Mesodermal cell (in vitro differentiated cells): ENCODE data around the gene NOL4L.

Source experiments
- H3K27ac ChIP-seq: 2 replicates; pipeline ENCODE4 v1.7.0; 2013; ENCODE audit warnings: mild to moderate bottlenecking, low read depth, low read length, moderate library complexity; ENCODE audit not compliant: severe bottlenecking
- H3K36me3 ChIP-seq: 2 replicates; pipeline ENCODE4 v1.7.1; 2013; ENCODE audit warnings: mild to moderate bottlenecking, low read length, moderate library complexity; ENCODE audit not compliant: control insufficient read depth, insufficient read depth
- H3K4me1 ChIP-seq: one replicate; pipeline ENCODE4 v1.7.1; 2013; ENCODE audit warnings: mild to moderate bottlenecking, low read length; ENCODE audit not compliant: insufficient read depth, control insufficient read depth, poor library complexity, severe bottlenecking
- H3K4me3 ChIP-seq: 2 replicates; pipeline ENCODE4 v1.7.0; 2013; ENCODE audit warnings: low read length, control low read depth, mild to moderate bottlenecking; ENCODE audit not compliant: insufficient read depth, poor library complexity, severe bottlenecking; ENCODE audit errors: extremely low read depth
- H3K9me3 ChIP-seq: 2 replicates; pipeline ENCODE4 v1.7.1; 2013; ENCODE audit warnings: mild to moderate bottlenecking, low read length, moderate library complexity; ENCODE audit not compliant: control insufficient read depth
- WGBS, 2 experiments: methylation state at CpG; one replicate each; pipeline ENCODE4 v1.1.5; 2013; ENCODE audit warnings: missing lambda C conversion rate in 2 of 2; ENCODE audit not compliant: insufficient coverage in 2 of 2; 5-methylcytosine and 5-hydroxymethylcytosine counted together

The NOL4L gene

DNA sequence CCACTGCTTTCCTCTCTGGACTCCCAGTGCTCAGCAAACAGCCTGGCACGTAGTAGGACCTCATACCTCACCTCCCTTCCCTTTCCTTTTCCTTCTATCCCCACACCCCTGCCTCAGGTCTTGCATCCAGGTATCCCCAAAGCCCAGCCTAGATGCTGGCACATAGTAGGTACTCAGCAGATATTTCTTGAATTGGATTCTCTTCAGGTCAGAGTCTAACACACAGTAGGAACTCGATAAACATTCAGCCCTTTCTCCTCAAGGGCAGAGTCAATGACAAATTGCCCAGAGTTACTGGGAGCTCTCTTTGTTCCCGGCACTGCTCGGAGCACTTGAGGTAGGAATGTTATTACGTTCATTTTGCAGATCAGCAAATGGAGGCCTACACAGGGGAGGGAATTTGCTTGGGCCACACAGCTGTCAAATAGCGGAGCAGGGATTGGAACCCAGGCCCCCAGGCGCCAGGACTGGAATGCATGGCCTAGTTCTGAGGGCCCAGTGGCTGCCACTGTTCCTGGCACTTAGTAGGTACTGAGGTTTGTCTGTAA, 25.9 kb downstream of the NOL4L start:
- Histone ChIP-seq H3K27ac (no peak overlapping the region), H3K4me1 (peaks cover 38% of the 10 kb centered on the region), H3K9me3 (no peaks in the 10 kb centered on the region), H3K4me3 (no peak overlapping the region), H3K36me3 (no peaks in the 10 kb centered on the region)
- 91 to 92% methylated on average over 7 of the region's 7 CpGs for WGBS, 2 experiments

DNA sequence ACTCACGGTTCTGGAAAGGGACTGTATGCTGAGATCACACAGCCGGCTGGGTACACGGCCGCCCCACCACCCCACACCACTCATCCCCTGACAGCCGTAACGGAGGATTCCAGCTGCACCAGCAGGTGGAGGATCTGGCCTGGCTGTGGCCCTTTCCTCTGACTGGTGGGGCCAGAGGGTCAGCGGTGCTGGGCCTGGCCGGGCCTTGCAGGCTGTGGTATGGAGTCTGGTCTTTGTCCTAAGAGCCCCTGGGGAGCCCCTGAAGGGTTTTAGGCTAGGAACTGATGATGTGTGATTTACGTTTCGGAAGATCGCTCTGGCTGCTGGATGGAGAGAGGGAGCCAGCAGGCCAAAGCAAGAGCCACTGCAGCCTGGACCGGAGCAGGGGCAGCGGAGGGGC, 26.6 kb downstream of the NOL4L start:
- Histone ChIP-seq H3K4me3 (no peak overlapping the region), H3K9me3 (no peaks in the 10 kb centered on the region), H3K4me1 (peaks cover 38% of the 10 kb centered on the region), H3K27ac (no peak overlapping the region), H3K36me3 (no peaks in the 10 kb centered on the region)
- WGBS, 2 experiments, result 63 to 70% methylated on average over 11 of the region's 13 CpGs

DNA sequence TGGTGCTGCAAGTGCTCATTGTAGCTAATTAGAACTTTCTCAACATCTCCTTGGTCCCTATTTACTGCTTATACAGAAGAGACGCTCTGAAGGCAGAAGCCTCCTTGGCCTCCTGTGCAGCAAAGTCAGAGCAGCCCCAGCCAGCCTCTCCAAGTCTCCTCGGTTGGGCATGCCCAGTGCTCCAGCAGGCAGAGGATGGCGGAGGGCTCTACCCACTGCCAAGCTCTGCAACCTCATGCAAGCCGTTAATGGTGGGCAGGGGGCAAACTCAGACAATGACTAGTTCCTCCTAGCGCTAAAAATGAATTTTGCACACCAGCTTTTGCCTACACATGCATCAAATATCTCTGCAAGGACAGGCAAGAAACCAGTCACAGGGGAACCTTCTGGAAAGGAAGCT, 27.8 kb downstream of the NOL4L start:
- Histone ChIP-seq H3K4me1 (peaks cover 35% of the 10 kb centered on the region), H3K36me3 (no peaks in the 10 kb centered on the region), H3K27ac (no peak overlapping the region), H3K9me3 (no peaks in the 10 kb centered on the region), H3K4me3 (no peak overlapping the region)
- 69 to 83% methylated on average over 5 of the region's 5 CpGs for WGBS, 2 experiments

- no peak overlapping the region for H3K27ac ChIP-seq
- H3K9me3 ChIP-seq, result no peaks in the 10 kb centered on the region
- no peaks in the 10 kb centered on the region for H3K36me3 ChIP-seq
- WGBS, 2 experiments, result 92 to 95% methylated on average over 14 to 18 of the region's 20 CpGs
- peaks cover 27% of the 10 kb centered on the region for H3K4me1 ChIP-seq
- no peak overlapping the region for H3K4me3 ChIP-seq
Observed at GRCh38 chr20:32556312-32557184, 28.6 kb downstream of the NOL4L start.

- Histone ChIP-seq H3K9me3 (no peaks in the 10 kb centered on the region), H3K4me1 (peaks cover 17% of the 10 kb centered on the region), H3K4me3 (no peak overlapping the region), H3K27ac (no peak overlapping the region), H3K36me3 (no peaks in the 10 kb centered on the region)
- 91 to 95% methylated on average over 8 of the region's 8 CpGs for WGBS, 2 experiments
Observed at GRCh38 chr20:32555584-32555983, 29.5 kb downstream of the NOL4L start.

DNA sequence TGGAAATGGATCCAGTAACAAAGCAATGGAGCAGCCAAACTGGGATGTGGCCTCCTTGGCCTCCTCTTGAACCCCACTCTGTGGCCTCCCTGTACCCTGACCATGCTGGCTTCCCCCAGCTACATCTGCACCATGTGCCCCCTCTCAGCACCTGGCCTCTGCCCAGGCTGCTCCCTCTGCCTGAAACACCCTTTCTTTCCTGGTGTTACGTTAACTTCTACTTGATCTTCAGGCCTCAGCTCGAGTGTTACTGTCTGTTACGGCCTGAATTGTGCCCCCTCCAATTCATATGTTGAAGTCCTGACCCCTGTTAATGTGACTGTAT, 30.2 kb downstream of the NOL4L start:
- no peak overlapping the region for H3K4me3 ChIP-seq
- no peak overlapping the region for H3K27ac ChIP-seq
- WGBS, 2 experiments, result 89 to 100% methylated on average over 2 to 3 of the region's 3 CpGs
- H3K36me3 ChIP-seq, result no peaks in the 10 kb centered on the region
- peaks cover 13% of the 10 kb centered on the region for H3K4me1 ChIP-seq
- no peaks in the 10 kb centered on the region for H3K9me3 ChIP-seq

DNA sequence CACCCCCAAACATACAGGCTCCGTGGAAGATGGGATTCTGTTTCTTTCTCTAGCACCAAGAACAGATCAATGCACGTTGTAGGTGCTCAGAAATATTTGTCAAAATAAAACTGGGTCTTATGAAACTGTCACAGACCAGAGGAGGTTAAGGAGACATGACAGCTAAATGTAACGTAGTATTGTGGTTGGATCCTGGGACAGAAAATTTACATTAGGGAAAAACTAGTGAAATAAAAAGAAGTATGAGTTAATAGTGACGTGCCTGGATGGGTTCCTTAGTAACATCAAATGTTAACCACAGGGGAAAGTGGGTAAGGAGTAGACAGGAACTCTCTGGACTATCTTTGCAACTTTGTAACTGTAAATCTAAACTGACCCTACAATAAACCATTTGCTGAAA, 31.5 kb downstream of the NOL4L start:
- WGBS, 2 experiments, result 87 to 100% methylated on average over 1 to 2 of the region's 4 CpGs
- H3K4me3 ChIP-seq, result no peak overlapping the region

DNA sequence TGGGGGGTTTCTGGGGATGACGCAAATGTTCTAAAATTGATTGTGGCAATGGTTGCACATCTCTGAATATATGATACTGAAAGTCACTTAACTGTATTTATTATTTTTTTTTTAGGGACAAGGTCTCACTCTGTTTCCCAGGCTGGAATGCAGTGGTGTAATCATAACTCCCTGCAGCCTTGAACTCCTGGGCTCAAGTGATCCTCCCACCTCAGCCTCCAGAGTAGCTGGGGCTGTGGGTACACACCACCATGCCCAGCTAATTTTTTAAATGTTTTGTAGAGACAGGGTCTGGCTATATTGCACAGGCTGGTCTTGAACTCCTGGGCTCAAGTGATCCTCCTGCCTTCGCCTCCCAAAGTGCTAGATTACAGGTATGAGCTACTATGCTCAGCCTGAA, 33.4 kb downstream of the NOL4L start:
- no peak overlapping the region for H3K27ac ChIP-seq
- no peaks in the 10 kb centered on the region for H3K36me3 ChIP-seq
- H3K9me3 ChIP-seq, result no peaks in the 10 kb centered on the region
- no peak overlapping the region for H3K4me3 ChIP-seq
- WGBS, 2 experiments, result 100% methylated on average over 1 of the region's 2 CpGs; no CpG with 5 or more reads in 1 of the 2 experiments
- peaks cover 12% of the 10 kb centered on the region for H3K4me1 ChIP-seq

More for the DNA sequence above, 31.5 kb downstream of the NOL4L start:
- Histone ChIP-seq H3K27ac (no peak overlapping the region), H3K9me3 (no peaks in the 10 kb centered on the region), H3K36me3 (no peaks in the 10 kb centered on the region), H3K4me1 (peaks cover 11% of the 10 kb centered on the region)

- H3K4me1 ChIP-seq, result peaks cover 27% of the 10 kb centered on the region
- no peaks in the 10 kb centered on the region for H3K9me3 ChIP-seq
- WGBS, 2 experiments, result no CpG with 5 or more reads among the region's 2 CpGs
- no peak overlapping the region for H3K4me3 ChIP-seq
- H3K27ac ChIP-seq, result no peak overlapping the region
- no peaks in the 10 kb centered on the region for H3K36me3 ChIP-seq
Observed at GRCh38 chr20:32549842-32550241, 35.3 kb downstream of the NOL4L start.

DNA sequence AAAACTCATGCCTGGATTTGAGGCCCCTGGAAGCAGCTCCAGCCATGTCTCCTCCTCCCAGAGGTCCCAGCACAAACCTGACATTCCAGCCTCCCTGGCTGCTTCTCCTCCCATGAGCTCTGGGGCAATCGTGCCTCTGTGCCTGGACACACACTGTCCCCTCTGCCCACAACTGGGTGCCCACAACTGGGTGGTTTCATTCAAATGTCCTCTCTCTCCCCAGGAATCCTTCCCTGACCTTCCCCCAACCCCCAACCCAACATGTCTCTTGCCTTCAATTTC, 37.4 kb downstream of the NOL4L start:
- no peaks in the 10 kb centered on the region for H3K9me3 ChIP-seq
- no peak overlapping the region for H3K4me3 ChIP-seq
- H3K4me1 ChIP-seq, result peaks cover 25% of the 10 kb centered on the region
- 50 to 70% methylated on average over 1 of the region's 1 CpG for WGBS, 2 experiments
- H3K27ac ChIP-seq, result no peak overlapping the region
- H3K36me3 ChIP-seq, result no peaks in the 10 kb centered on the region
